GM18873 (cell line): ENCODE measurements around the gene SELENOO.
"Not testable (repeated sequence)": the region's sequence is repeated elsewhere in the genome, so short reads cannot be mapped to it uniquely, and the experiment has no call there.

Experiments used
- ATAC-seq: cut with Tn5 transposase; IDR thresholded peaks from one replicate; pipeline ENCODE4 v1.9.1; 2021; ENCODE audit warnings: mild to moderate bottlenecking, moderate library complexity, moderate number of reproducible peaks; ENCODE audit not compliant: unreplicated experiment, low FRiP score

Gene SELENOO, protein sequence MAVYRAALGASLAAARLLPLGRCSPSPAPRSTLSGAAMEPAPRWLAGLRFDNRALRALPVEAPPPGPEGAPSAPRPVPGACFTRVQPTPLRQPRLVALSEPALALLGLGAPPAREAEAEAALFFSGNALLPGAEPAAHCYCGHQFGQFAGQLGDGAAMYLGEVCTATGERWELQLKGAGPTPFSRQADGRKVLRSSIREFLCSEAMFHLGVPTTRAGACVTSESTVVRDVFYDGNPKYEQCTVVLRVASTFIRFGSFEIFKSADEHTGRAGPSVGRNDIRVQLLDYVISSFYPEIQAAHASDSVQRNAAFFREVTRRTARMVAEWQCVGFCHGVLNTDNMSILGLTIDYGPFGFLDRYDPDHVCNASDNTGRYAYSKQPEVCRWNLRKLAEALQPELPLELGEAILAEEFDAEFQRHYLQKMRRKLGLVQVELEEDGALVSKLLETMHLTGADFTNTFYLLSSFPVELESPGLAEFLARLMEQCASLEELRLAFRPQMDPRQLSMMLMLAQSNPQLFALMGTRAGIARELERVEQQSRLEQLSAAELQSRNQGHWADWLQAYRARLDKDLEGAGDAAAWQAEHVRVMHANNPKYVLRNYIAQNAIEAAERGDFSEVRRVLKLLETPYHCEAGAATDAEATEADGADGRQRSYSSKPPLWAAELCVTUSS

DNA sequence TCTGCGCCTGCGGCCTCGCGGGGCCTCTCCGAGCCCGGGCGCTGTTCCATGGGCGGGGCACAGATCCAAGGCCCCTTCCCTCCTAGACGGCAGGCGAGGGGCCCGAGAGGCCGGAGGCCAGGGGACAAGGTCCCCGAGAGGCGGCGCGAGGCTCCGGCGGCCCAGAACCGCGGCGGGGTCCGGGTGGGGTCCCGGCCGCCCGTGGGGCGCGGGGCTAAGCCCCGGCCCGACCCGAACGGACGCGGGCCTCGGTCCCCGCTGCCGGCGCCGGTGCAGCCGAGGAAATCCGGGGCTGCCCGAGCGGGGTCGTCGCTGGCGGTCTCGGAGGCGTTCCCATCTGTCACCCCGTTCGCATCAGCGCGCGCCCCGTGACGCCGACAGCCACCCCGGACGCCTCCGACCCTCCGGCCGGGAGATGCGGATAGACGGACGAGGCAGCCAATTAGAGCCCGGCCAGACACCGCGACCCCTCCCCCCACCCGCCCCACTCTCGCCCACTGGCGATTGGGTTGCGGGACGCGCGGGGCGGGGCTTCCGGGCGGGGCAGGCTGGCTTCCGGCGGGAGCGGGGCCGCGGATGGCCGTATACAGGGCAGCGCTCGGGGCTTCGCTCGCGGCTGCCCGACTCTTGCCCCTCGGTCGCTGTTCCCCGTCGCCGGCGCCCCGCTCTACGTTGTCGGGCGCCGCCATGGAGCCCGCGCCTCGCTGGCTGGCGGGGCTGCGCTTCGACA is at the start of gene SELENOO:
Gene SELENOO (plus strand): TSS at position 551 of the 730 bp plus-strand sequence. CDS start 26 bp downstream, at position 577.
- ATAC-seq, result peak; percentile 50

DNA sequence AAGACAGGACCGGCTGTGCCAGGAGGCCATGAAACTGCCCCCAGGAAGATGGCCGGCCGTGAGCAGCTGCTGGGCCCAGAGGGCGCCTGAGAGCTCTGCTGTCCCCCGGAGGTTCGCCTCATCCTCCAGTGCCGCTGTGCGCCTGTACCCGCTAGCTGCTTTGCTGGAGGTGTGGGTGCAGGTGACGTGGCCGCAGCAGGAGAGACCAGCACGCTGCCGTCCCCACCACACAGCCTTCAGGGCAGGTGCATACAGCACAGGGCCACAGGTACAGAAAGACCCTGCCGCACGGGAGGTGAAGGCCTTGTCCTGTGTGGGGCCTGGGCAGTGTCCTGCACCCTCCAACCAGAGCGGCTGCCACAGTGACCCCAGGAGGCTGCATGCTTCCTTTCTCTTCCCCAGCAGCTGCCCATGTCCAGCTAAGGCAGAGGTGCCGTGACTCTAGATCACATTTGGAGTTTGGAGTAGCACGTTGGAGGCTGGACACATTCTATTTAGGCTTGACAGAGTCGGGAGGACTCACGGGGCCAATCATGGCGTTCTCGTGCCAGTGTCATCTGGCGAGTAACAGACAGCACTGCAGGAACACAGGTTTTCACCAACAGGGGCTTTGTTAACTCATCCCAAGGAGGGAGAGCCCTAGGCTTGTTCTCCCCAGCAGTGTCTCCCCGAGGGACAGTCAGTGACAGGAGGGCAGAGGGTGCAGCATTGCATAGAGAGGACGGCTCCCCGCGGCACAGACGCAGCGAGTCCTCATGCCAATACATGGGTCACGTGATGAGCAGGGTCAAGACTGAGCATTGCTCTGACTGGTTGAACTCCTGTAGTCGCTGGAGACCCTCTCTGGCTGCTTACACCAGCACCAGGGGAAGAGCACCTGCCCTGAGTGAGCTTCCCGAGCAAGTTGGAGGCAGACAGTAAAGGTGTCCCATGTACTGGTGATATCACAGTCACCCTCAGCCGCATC is 49.0 kb upstream of the SELENOO start:
- ATAC-seq, result no peak

DNA sequence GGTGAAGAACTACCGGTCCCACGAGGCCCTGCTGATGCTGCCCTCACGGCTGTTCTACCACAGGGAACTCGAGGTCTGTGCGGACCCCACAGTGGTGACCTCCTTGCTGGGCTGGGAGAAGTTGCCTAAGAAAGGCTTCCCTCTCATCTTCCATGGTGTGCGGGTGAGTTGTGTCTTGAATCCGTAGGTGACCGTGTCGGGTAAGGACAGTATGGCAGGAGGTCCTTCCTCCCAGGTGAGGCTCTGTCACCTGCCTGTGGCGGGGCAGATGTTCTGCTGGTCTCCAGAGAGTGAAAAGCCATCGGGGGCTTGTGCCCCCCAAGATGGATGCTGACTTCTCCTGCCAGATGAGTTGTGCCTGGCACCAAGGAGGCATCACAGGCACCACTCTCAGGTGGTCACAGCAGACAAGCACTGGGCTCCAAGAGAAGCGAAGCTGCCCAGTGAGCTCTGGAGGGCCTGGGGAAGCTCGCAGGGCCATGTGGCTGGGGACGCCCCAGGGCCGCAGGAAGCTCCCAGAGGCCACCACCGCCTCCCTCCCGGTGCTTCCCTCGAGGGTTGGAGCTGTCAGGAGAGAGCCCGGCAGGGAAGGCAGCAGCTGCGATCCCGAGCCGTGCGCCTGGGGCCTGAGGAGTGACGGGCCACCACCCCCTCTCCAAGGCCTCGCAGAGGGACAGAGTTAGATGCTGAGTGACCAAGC is 47.6 kb upstream of the SELENOO start:
- ATAC-seq, result no peak

DNA sequence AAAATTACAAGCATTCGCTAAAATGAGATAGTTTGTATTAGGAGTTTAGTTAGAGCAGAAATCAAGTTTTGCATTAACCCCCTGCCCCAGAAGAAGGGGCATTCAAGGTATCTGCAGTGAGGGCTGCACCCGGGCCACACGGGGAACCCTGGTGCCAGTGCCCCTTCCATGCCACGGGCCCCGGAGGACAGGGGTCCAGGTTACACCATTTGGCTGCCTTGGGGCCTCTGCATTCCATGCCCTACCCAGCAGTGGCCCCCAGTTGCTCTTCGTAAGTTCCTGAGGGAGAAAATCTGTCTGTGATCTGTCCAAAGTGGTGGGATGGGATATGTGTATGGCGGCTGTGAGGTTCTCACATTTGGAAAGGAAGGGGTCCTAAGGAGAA is 47.1 kb upstream of the SELENOO start:
- ATAC-seq, result no peak

DNA sequence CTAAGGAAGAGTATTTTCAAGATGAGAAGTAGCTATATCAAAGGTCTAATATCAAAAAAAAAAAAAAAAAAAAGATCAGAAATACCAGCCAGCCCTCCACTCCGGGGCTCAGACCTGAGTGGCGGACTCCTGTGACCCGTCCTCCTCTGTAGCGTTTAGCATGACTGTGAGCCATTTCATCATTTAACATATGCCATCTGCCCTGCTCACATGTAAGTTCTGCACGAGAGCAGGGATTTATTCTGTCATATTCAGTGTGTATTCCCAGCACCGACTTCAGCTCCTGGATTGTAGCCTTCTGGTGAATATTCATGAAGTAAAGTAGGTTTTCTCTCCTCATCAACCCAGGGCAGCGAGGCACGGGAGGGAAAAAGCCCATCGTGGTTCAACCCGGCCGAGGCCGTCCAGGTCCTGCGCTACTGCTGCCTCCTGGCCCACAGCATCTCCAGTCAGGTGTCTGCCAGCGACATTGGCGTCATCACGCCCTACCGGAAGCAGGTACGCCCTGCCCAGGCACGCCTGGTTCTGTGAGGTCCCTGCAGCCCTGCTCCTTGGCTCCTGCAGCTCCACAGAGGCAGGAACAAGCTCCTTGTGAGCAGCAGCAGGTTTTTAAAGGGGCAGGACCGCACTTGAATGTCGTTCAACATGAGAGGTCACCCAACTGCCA is 43.0 kb upstream of the SELENOO start:
- no peak for ATAC-seq

DNA sequence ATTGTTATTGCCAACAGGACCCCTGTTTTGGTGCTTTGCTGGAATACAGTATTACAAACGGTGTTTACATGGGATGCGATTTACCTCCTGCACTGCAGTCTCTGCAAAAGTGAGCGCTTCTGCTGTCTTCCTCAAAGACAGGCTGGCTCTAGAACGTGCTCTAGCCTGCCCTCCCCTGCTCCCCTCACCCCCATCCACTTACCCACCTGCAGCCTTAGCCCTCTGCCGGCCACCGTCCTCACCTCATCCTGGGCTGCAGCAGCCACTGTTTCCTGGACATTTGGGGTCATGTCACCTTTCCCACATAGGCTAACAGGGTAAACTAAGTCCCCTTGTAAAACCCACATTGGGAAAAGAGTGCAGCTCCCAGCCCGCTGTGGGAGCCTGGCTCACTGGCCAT is 39.9 kb upstream of the SELENOO start:
- ATAC-seq, result no peak

DNA sequence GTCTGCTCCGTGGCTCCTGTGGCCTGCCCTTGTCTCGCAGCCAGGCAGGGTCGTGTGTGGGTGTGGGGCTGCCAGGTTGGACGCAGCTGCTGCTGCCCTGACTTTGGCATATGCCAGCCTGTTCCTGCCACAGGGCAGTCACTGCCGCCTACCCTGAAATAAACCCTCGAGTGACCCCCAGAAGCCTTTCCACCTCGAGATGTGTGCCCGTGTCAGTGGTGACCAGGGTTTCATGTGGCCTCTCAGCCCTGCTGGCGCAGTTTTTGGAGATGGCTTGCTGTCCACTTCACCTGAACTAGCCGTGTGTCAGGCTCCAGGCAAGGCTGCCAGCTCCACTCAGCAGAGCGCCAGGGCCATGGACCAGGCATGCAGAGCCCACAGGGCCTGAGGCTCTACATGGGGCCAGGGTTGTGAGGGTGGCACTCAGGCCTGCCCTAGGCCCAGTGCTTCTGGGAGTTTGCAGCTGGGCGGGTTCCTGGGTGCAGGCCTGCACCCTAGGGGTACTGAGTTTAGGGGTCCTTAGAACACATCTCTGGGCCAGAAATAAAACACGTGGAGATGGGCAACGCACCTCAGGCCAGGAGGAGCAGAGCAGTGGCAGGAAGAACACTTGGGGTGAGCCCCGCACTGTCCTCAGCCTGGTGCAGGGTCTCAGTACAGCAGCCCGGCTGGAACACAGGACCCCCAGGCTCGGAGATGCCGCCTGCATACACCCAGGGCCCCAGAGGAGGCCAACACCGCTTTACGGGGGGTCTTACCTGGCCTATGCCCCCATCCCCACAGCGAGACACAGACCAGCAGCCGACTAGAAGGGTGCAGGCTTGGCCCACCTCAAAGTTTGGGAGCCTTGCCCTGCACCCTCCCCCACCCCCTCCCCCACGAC is 39.1 kb upstream of the SELENOO start:
- ATAC-seq, result no peak

DNA sequence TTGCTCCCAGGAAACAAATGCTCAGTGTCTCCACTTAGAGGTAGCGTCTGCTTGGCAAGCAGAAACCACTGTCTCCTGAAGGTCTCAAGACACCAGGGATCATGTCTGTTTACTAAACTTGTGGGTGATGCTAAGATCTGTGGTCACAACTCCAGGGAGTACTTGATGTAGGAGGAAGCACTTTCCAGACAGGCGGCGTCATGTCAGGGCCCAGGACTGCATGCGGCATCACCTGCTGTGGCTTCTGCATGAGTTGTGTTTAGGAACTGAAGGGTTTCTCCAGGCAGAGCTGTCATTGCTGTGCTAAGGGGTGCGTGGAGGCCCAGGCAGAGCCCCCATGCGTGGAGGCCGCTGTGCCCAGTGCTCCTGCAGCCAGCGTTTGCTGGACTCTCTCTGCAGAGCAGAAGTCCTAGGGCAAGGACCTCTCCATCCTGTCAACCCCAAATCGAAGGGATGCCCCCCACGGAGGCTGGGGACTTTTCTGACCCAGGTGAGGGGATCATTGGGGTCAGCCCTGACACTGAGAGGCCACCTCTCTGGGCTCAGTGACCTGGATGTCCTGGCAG is 38.3 kb upstream of the SELENOO start:
- ATAC-seq, result no peak

DNA sequence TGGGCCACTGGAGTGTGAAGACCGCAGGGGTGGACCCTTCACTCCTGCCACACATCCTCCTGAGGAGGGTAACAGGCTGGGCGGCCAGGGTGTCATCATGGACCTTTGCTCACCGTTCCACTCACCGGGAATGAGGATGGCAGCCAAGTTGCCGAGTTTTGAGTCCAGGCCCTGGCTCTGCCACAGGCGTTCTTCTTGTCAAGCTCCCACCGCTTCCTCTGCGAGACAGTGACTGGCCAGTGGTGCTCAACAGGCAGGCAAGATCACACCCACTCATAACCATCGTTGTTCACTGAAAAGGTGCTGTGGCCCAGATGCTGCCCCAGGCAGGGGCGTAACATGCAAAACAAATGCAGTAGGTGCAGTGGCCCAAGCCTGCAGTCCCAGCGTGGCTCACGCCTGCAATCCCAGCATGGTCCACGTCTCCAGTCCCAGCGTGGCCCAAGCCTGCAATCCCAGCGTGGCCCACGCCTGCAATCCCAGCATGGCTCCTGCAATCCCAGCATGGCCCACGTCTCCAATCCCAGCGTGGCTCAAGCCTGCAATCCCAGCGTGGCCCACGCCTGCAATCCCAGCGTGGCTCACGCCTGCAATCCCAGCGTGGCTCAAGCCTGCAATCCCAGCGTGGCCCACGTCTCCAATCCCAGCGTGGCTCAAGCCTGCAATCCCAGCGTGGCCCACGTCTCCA is 35.2 kb upstream of the SELENOO start:
- ATAC-seq, result no peak

DNA sequence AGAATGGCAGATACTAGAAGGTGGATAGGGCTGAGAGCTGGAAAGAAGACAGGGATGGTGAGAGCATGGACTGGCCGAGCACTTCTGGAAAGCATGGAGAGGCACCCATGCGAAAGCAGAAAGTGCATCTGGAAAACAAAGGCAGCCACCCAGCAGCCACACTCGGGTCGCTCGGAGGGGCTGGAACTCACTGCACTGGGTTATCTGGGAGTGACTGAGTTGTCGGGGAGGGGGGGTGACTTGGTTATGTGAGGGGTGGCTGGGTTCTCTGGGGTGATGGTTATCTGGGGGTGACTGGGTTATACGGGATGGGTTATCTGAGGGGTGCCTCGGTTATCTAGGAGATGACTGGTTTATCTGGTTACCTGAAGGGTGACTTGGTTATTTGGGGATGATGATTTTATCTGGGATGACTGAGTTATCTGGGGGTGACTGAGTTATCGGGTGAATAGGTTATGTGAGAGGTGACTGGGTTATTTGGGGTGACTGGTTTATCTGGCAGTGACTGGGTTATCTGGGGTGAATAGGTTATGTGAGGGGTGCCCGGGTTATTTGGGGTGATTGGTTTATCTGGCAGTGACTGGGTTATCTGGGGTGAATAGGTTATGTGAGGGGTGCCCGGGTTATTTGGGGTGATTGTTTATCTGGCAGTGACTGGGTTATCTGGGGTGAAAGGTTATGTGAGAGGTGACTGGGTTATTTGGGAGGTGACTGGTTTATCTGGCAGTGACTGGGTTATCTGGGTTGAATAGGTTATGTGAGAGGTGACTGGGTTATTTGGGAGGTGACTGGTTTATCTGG is 32.9 kb upstream of the SELENOO start:
- ATAC-seq, result no peak

DNA sequence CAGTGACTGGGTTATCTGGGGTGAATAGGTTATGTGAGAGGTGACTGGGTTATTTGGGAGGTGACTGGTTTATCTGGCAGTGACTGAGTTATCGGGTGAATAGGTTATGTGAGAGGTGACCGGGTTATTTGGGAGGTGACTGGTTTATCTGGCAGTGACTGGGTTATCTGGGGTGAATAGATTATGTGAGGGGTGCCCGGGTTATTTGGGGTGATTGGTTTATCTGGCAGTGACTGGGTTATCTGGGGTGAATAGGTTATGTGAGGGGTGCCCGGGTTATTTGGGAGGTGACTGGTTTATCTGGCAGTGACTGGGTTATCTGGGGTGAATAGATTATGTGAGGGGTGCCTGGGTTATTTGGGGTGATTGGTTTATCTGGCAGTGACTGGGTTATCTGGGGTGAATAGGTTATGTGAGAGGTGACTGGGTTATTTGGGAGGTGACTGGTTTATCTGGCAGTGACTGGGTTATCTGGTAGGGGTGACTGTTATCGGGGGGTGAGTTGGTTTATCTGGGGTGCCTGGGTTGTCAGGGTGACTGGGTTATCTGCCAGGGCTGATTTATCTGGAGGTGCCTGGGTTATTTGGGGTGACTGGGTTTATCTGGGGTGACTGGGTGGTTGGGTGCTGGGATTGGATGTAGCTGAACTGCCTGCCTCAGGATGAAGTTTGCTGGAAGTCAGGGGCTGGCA is 32.2 kb upstream of the SELENOO start:
- ATAC-seq, result not testable (repeated sequence)

DNA sequence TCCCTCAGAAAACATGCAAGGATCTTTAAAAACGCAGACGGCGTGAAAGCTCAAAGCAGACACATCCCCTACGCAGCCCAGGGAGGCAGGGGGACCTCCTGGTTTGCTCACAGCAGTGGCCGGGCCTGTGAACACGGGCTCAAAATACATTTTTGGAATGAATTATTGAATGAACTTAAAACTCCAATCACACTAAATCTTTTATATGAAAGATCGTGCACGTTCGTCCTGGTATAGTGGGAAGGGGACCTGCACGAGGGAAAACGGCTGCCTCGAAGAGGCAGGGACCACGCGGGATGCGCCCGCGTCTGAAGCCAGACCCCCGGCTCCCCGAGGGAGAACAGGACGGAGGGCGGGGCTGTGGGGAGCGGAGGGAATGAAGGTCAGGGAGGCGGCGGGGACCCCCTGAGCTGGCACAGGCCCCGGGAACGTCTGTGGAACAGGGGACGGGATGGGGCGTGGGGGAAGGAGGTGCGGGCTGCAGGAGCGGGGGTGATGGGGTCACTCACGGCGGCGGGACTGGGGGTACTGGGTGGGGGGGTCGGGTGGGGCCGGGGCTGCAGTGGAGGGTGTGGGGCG is 31.5 kb upstream of the SELENOO start:
- no peak for ATAC-seq

DNA sequence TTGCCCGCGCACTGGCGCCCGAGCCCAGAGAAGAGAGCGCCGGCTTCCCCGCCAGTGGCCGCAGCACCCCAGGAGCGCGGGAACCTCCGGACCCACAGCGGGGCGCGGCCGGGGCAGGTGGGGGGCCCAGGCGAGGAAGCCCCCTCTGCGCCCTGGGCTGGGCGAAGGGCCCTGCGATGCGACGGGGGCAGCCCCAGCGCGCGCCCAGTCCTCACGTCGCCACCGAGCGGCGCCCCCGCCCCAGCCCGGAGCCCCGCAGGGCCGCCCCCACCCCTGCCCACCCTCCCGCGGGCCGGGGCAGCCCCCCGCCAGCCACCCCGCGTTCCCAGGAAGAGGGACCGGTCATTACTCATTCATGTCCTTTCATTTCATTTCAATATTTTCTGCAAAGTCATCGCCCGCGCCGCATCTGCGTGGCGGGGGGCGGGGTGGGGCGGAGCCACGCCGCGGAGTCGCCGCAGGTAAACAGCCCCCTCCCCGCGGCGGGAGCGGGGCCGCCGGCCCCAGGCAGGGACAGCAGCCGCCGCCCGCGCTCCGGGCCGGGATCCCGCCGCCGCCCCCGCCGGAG is 31.0 kb upstream of the SELENOO start:
- no peak for ATAC-seq

DNA sequence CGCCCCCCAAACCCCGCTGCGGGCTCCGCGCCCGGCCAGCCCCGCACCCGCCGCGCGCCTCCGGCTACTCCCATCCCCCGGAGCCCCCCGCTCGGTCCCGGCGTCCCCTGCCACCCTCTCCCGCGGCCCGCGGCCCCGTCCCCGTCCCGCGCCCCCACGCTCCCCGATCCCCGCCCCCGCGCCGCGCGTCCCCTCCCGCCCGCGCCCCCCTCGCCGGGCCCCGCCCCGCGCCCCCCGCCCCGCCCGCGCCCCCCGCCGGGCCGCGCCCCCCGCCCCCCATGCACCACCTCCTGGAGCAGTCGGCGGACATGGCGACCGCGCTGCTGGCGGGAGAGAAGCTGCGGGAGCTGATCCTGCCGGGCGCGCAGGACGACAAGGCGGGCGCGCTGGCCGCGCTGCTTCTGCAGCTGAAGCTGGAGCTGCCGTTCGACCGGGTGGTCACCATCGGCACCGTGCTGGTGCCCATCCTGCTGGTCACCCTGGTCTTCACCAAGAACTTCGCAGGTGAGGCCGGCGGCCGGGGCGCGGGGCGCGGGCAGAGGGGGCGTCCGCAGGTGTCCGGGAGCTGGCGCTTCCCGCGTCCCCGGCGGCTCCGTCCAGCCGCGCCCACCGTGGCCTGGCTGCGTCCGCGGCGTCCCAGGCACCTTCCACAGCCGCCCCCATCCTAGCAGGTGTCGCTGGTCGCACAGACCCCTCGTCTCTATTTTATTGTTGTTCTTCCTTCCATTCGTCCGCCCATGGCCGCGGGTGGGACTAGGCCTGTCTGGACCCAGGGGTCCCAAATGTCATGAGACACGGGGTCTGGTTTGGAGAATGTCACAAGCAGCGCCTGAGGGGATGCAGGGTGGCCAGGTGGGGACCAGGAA is 30.1 kb upstream of the SELENOO start, which contains the start of gene PANX2:
Gene PANX2 (plus strand): TSS at position 279 of the 866 bp plus-strand sequence. CDS start 0 bp downstream, at position 279.
- no peak for ATAC-seq
